ENCODE data around the gene FTO.

Gene FTO

GRCh38 chr16:53922067-53922806, 218.3 kb downstream of the FTO start:
- DNase-seq (ENCODE audit: extremely low read depth in 1 of 2, low read depth in 1 of 2), result no peak

- no peak for DNase-seq (ENCODE audit: extremely low read depth in 1 of 2, low read depth in 1 of 2)
Observed at GRCh38 chr16:53922807-53923571, 219.0 kb downstream of the FTO start.

GRCh38 chr16:53924331-53925106, 220.6 kb downstream of the FTO start:
- DNase-seq (ENCODE audit: extremely low read depth in 1 of 2, low read depth in 1 of 2), result no peak

DNA sequence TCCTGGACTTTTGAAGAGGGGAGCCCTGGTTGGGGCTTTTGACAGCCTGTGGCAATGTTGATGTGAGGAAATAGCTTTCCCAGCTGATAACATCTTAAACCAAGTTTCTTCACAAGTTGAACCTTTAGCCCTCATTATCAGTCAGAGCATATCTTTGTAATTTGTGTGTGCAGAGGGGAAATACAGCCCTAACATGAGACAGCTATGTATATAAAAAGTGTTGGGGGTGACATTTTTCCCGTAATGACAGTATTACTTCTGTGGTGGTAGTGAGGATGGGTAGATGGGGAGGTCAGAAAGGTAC, 221.1 kb downstream of the FTO start:
- DNase-seq (ENCODE audit: extremely low read depth in 1 of 2, low read depth in 1 of 2), result no peak

GRCh38 chr16:53925526-53925925, 221.6 kb downstream of the FTO start:
- DNase-seq (ENCODE audit: extremely low read depth in 1 of 2, low read depth in 1 of 2), result no peak

DNA sequence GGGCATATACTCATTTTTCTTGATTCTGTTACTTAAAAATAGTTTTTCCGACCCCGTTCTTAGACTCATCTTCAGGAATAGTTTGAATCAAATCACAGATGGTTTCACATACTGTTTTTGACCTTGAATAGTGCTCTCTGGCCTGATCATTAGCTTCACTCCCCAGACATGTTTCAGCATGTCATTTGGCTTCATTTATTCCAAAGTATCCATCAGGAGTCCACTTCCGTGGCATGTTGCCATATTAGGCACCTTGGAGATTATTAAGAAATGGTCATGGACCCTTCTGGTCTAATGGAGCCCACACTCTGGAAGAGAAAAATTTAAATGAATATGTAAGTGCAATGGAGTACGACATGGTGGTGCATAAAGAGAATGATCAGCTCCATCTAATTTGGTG, 222.3 kb downstream of the FTO start:
- no peak for DNase-seq (ENCODE audit: extremely low read depth in 1 of 2, low read depth in 1 of 2)

DNA sequence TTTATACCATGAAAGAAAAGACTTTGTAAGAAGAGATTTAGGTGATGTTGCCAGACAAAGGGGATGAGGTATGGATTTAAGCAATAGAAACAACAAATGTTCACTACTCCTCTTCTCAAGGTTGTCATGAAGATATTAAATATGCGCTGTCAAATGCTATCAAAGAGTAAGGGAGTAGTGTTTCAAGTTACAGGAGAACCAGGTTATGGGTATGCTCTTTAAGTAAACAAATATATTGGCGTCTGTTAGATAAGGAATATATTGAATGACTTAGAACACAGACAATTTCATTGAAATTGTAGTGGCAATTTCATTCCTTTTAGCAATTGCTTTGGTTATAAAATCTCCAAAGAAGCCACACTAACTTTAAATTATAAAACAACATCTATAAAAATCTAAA, 229.0 kb downstream of the FTO start:
- no peak for DNase-seq (ENCODE audit: extremely low read depth in 1 of 2, low read depth in 1 of 2)

DNA sequence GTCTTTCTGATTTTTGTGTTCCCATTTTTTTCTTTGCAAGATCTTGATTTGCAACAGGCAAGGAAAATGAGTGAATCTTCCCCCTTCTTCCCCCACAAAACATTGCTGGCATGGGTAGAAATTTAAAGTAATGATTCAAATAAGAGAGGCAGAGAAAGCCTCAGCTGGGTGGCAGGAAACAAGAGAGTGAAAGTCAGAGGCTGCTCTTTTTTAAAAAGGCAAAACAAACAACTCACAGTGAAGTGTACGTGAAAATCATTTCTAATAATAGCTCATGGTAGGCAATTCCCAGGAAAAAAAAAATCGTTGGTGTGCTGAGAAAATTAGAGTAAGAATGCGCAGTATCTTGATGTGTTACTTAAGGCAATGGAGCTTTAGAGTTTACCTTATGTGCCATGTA, 229.5 kb downstream of the FTO start:
- DNase-seq (ENCODE audit: extremely low read depth in 1 of 2, low read depth in 1 of 2), result no peak

- DNase-seq (ENCODE audit: extremely low read depth in 1 of 2, low read depth in 1 of 2), result no peak
Observed at GRCh38 chr16:53936052-53936451, 232.1 kb downstream of the FTO start.

GRCh38 chr16:53936529-53936928, 232.6 kb downstream of the FTO start:
- no peak for DNase-seq (ENCODE audit: extremely low read depth in 1 of 2, low read depth in 1 of 2)

DNA sequence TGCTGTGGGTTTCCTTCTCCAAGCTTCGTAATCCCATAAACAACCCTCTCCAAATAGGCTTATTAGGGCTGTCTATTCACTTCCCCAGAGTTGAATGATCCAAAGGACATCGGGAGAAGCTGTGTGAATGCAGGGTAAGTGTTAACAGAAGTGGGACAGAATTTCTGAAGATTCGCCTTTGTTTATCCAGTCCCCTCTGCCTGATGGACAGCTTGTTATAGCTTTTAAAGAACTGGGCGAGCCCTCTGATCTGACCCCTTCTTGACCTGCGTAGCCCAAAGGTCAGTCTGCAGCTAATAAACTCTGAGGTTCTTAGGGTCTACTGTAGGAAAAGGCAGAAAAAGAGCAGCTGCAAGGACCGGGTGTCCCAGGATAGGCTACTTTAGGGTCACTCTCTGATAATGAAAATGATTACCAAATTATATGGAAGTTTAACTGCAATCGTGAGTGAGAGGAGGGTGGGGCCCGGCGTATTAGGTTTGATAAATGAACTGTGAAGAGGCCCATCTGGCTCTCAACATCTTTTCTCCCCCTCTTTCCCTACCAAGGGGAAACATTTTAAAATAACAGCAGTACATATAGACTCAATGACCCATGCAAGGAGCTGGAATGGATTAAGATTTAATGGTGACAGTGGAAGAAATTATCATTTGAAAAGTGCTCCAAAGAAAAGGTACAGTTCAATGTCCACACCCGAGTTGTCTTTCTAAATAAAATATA, 233.4 kb downstream of the FTO start:
- DNase-seq (ENCODE audit: extremely low read depth in 1 of 2, low read depth in 1 of 2), result no peak

GRCh38 chr16:53944025-53944424, 240.1 kb downstream of the FTO start:
- DNase-seq (ENCODE audit: extremely low read depth in 1 of 2, low read depth in 1 of 2), result no peak

DNA sequence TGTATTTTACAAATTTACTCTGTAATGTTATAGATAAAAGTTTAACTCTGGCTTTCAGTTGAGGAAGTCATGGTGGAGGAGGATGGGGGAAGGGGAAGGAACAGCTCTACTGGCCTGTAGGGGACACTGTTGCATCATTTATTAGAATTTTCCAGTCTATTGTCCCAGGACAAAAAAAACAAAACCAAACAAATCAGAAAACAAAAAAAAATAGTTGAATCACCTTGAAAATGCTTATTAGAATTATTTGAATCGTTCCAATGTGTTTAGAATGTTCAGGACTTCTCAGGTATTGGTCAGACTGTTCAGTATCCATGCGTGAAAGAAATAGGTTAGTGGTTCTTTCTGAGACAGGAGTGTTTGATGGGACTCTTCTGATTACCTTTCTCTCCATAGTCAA, 242.0 kb downstream of the FTO start:
- DNase-seq (ENCODE audit: extremely low read depth in 1 of 2, low read depth in 1 of 2), result no peak

DNA sequence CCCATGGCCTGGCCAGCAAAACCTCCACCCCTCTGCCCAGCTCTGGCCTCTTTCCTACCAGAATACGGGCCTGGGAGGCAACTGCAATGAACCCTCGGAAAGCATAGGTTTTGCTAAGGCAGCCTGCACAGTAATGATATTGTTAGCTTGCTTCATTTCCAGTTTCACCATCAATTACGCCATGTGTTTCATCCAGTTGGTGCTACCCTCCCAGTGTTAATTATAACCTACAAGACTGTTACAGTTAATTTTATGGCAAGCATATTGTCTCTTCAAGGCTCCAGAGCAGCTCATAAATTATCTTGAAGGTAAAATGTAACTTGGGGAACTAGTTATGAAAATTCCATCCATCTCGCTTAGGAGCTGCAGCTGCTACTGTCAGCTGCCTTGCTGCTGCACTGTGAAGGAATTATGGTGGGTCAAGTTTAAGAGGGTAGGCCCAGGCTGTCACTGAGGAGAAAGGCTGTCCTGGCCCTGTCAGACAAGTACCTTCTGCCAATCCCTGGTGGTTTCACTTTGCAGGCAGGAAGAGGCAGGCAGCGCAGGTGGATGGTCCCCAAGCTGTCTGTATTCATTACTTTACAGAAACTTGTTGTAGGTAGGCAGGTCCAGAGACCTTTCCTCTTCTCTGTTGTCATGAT, 242.9 kb downstream of the FTO start:
- DNase-seq (ENCODE audit: extremely low read depth in 1 of 2, low read depth in 1 of 2), result no peak

GRCh38 chr16:53947642-53948041, 243.7 kb downstream of the FTO start:
- DNase-seq (ENCODE audit: extremely low read depth in 1 of 2, low read depth in 1 of 2), result no peak

DNA sequence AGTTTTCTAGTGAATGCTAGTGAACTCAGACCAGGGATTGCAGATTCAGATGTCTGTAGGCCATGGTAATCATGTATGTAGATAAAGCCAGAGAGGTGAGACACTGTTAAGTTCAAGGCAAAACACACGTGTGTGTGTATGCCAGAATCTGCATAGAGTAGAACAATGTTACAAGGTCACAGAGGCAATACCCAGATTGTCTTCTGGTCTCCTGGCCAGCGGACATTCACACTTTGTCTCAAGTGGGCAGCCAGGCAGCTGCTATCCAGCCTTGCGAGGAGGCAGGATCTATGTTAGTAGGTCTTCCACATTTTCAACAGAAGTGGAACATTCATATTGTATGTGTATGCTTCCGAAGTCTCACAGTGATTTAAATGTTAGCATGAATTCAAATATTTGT, 244.4 kb downstream of the FTO start:
- DNase-seq (ENCODE audit: extremely low read depth in 1 of 2, low read depth in 1 of 2), result no peak

DNA sequence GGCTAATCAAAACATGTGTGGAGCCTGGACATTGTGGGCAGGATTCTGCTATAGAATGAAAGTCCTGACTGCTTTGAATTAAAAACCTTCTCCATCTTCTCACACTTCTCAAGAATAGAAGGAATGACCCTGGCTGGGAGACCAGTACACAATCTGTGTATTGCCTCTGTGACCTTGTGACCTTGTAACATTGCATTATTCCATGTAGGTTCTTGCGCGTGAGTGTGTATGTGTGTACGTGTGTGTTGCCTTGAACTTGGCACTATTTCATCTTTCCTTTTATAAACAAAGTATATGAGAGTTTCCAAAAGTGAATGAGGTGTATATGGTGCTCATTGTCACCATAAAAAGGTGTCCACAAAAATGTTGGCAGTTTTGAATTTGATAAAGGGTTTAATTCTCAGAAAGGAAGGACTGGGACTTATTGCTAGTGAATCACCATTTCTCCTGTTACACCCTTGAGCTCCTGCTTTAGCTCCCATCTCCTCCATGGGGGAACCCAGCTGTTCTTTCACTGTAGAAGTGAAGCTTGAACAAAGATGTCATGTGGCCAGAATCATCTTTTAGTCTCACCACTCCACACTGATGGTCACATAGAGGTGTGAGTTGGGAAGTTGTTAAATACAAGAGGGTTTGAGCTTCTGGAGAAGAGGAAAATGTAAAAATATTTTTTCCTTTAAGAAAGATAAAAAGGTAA, 244.9 kb downstream of the FTO start:
- no peak for DNase-seq (ENCODE audit: extremely low read depth in 1 of 2, low read depth in 1 of 2)

- no peak for DNase-seq (ENCODE audit: extremely low read depth in 1 of 2, low read depth in 1 of 2)
Observed at GRCh38 chr16:53949715-53950410, 245.9 kb downstream of the FTO start.

DNA sequence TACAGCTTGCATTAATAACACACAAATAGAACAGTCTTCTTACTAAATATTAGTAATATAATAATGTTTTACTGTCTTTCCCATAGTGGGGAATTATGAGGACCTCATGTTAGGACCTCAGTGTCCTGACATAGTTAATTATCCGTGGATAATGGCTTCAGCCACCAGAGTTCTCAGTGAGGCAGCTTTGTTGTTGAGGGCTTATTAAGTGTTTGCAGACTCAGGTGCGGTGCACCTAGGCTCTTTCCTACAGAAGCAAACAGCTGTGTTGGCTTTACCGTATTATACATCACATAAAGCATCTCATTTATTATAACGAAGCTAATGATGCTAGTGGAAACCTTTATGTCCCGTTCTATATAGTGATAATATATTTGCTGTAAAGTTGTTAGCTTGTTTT, 246.7 kb downstream of the FTO start:
- DNase-seq (ENCODE audit: extremely low read depth in 1 of 2, low read depth in 1 of 2), result no peak

Data from activated CD8-positive, alpha-beta memory T cell treated with anti-CD3 and anti-CD28 coated beads for 1 hour (primary cell).